Fibroblast of gingiva (primary cell): ENCODE results near the gene PIF1.
A peak's percentile ranks its signal among the peaks of the same experiment; 100 is the strongest.

Experiments used
- DNase-seq: peaks from one replicate; pipeline ENCODE4 v3.0.0-alpha.2; 2011; ENCODE audit warnings: low read depth

Gene PIF1, protein sequence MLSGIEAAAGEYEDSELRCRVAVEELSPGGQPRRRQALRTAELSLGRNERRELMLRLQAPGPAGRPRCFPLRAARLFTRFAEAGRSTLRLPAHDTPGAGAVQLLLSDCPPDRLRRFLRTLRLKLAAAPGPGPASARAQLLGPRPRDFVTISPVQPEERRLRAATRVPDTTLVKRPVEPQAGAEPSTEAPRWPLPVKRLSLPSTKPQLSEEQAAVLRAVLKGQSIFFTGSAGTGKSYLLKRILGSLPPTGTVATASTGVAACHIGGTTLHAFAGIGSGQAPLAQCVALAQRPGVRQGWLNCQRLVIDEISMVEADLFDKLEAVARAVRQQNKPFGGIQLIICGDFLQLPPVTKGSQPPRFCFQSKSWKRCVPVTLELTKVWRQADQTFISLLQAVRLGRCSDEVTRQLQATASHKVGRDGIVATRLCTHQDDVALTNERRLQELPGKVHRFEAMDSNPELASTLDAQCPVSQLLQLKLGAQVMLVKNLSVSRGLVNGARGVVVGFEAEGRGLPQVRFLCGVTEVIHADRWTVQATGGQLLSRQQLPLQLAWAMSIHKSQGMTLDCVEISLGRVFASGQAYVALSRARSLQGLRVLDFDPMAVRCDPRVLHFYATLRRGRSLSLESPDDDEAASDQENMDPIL

DNA sequence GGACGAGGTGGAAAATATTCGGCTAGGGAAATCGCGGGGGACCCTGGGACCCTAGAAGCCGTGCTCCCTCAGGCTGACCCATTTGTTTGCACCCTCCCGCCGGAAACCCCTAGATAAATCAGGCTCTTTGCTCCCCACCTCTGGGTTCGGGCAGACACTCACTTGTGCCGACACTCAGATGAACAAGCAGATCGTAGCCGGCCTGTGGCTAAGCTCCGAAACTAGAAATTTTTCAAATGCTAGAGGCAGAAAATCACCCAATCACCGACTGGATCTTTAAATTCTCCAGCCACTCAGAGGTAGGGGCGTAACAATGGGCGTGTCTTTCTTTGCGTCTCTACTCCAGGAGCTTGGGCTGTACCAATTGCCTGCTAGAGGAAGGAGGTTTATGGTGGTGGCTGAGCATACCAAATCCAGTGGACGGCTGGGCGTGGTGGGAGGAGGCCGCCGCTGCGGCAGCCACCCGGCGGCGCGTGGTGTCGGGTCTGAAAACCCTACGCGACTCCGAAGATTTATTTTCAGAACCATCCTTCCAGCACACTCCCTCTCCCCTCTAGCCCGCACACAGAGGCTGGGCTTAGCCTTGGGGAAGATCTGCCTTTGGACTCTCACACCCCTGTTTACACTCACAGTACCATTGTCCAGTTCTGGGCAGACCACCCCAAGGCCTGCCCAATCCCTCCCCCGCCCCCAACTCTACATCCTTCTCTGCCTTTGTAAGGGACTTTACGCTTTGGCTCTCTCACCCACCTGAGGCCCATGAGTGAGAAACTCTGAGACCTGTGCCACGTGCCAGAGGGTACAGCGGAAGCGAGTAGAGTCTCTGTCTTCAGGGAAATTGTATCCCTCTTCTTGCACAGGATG, at the start of gene PIF1:
TSS of gene PIF1 (minus strand) at position 217 of the 864 bp plus-strand sequence. CDS start 1,312 bp downstream, outside the sequence.
- peak; percentile 98 for DNase-seq

DNA sequence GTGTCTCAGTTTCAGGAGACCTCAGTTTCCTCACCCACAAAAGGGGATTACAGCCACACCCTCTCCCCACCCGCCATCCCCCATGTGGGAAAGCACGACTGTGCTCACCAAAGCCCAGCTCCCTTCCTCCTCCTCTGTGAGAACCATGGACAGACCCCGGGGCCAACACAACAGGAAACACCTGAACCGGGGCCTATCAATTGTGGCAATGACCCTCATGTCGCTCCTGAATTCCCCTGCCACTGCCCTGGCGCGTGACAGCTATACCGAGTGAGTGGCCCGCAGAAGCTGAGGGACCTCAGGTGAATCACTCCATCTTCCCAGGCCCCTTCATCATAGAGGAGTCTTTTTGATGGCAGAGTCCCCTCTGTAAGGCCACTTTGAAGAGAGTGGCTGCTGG, 44.9 kb upstream of the PIF1 start:
- no peak for DNase-seq

DNA sequence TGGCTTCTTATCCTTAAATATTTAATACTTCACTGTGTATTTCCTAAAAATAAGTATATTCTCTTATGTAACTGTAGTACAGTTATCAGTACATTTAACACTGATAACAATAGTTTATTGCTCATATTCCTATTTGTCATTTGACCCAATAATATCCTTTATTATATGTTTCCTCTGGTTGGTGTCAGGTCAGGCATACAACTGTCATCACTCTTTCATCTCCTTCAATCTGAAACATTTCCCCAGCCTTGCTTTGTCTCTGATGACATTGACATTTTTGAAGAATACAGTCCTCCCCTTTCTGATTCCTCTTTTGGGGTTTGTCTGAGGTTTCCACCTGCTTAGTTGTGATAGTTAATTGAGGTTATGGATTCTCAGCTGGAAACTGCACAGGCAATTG, 44.1 kb upstream of the PIF1 start:
- no peak for DNase-seq

DNA sequence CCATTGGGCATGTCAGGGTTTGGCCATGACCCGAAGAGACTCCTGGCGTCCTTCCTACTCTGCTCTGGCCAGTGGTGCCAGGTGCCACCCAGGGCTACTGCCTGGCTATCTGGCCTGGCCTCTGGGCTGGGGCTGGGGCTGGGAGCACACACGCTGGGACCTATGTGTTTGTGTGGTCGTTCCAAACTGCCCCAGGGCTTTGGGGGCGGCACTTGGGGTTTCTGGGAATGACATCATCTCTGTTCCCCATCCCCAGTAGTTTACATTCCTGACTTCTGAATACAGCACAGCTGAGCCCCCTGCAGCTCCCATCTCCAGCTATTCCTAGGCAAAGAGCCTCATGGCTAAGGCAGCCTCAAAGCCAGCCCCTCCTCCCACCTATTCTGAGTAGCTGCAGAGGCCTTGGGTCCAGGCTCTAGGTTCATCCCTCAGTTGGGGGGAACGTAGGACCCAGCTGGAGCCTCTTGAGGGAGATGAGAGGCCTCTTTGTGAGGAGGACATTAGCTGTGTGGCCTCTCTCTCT, 40.6 kb upstream of the PIF1 start:
- peak; percentile 90 for DNase-seq

DNA sequence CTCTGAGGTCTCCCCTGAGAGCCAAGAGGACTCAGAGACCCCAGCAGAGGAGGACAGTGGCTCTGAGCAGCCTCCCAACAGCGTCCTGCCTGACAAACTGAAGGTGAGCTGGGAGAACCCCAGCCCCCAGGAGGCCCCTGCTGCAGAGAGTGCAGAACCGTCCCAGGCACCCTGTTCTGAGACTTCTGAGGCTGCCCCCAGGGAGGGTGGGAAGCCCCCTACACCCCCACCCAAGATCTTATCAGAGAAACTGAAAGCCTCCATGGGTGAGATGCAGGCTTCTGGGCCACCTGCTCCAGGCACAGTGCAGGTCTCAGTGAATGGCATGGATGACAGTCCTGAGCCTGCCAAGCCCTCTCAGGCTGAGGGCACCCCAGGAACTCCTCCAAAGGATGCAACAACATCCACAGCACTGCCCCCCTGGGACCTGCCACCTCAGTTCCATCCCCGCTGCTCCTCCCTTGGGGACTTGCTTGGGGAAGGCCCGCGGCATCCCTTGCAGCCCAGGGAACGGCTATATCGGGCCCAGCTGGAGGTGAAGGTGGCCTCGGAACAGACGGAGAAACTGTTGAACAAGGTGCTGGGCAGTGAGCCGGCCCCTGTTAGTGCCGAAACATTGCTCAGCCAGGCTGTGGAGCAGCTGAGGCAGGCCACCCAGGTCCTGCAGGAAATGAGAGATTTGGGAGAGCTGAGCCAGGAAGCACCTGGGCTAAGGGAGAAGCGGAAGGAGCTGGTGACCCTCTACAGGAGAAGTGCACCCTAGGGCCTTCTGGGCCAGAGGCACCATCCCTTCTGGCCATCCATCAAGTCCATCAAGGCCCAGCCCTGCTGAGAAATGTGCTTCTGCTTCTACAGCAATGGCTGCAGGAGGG, 39.9 kb upstream of the PIF1 start:
- no peak for DNase-seq

DNA sequence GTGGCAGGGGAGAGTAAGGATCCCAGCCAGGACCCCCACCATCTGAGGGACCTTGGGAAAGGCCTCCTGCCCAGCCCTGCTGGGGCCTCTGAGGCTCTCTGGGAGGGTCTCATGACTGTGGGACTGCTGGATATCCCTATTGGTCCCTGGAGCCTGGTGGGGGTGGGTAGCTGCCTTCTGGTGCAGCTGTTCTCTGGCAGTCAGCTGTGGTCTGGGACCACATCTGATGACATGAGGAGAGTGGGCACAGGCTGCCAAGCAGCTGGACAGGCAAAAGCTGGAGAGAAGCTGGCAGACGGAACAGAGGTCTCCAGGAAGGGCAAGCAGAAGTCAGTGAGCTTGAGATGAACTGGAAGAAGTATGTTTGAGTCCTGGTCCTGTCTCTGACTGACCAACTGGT, 38.6 kb upstream of the PIF1 start:
- no peak for DNase-seq

DNA sequence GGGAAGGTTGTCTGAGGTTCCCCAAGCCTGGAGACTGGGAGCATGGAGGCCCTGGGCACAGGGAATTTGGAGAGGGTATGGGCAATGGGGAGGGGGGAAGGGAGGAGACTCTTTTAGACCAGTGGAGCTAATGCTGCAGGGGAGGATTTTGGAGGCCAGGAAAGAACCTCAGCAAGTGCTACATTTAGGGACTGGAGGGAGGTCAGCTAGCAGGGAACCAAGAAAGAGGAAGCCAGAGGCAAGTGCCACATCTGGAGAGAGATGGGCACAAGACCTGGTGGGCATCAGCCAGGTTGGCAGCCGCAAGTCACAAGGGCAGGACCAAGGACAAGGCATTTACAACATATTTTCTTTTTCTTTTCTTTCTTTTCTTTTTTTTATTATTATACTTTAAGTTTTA, 37.0 kb upstream of the PIF1 start:
- DNase-seq, result no peak

DNA sequence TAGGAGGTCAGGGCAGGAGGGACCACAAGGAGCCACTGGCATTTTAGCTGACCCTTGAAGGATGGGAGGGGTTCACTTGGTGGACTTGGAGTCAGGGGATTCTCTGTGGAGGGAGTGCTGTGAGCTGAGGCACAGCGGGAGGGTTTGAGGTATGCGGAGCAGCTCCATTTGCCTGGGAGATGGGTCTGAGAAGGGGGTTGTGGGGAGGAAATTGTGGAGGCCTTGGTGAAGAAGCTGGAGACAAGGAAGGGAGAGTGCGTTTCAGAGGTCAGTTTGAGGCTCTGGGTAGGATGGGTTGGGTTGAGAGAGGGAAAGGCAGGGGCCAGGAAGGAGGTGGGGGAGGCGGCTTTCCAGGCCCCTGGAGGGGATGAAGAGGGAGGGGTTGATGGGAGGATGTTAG, 36.5 kb upstream of the PIF1 start:
- no peak for DNase-seq

DNA sequence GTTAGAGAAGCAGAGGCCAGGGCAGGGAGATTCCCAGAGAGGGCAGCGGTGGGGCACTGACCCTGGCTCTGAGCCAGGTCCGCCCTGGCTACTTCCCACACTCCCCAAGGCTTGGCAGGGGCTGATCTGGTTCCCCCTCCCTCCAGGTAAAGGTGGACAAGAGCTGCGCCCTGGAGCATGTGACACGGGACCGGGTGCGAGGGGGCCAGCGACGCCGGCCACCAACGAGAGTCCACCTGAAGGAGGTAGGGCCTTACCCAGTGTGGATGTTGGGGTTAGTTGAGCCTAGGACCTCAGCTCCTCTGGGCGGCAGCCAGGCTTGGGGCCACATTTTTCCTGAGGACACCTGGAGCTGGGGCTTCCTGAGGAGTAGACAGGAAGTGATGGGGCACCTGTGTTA, 35.9 kb upstream of the PIF1 start:
- DNase-seq, result no peak

DNA sequence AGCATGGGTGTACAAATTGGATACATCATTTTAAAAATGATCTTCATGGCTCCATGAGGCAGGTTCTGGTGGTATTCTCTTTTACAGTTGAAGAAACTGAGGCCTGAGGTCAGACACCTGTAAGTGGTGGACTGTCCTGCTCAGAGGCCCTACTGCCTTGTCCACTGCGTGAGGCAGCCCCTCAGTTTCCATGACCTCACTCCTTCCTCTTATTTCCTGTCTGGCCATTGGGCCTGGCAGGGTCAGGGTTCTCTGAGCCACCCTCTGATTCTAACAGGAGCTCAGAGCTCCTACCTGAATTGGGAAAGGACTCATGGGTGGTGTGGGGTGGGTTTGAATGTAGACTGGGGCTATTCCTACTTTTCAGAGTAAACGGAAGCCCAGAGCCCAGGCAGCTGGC, 33.8 kb upstream of the PIF1 start:
- no peak for DNase-seq

DNA sequence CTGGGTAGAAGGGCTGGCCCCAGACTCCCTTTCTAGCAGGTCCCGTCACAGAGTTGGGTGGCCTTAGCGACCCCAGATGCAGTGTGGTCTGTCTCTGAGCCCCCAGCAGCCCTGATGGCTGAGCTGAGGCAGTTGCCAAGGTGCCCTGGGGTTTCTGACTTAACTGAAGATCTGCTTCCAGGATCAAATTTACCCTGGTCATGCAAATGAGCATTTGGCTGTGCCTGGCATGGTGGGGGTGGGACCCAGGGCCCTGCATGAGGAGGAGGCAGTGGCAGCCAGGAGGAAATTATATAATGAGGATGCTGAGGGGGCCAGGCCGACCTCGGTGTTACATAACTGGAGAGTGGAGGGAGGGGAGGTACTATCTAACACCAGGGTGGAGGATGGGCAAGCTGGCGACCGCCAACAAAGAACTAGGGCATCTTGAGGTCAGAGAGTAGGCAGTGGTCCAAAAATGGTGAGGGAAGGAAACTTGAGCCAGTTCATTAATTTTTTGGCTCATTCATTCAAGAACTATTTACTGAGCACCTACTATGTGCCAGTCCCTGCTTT, 32.7 kb upstream of the PIF1 start:
- DNase-seq, result no peak

DNA sequence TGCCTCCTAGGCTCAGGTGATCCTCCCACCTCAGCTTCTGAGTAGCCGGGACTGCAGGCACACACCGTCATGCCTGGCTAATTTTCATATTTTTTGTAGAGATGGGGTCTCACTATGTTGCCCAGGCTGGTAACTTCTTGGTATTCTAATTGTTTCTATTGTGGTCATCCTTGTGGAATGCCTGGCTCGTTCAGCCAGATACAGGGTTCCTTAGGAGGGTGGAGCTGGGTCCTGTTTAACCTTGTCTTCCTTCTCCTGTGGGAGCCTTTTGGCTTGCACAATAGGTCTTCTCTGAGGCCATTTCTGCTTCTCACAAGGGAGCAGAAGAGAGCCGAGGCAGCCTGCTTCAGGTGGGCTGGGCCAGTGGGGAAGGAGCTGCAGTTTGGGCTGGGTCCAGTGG, 32.0 kb upstream of the PIF1 start:
- DNase-seq, result peak; percentile 75

DNA sequence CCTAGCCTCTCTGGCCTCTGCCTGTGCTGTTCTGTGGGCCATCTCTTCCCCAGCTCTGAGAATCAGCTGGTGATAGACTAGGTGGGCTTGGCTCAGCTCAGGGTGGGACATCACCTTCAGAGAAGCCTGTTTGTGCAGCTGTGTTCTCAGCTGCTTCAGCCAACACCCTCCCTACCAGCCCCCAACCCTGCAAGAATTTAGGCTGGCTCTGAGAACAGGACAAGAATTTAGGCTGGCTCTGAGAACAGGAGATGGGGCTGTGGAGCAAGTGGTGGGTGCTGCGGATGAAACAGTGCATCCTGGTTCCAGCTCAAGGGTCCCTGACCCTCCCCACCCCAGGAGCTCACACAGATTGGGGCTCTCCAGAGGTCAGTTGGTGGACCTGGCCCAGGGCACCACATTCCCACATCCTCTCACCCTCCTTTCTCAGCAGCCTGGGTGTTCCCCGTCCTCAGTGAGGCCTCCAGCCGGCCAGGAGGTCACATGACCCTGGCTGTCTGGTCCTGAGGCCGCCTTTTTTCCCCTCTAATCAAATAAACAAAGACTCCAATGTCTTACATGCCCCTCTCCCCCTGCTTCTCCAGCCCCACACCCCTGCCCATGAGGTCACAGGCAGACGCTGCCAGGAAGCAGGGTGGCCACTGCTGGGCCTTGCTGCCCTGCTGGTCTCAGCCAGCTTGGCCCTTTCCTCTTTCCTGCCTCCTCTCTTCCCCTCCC, 31.1 kb upstream of the PIF1 start:
- DNase-seq, result peak; percentile 89

DNA sequence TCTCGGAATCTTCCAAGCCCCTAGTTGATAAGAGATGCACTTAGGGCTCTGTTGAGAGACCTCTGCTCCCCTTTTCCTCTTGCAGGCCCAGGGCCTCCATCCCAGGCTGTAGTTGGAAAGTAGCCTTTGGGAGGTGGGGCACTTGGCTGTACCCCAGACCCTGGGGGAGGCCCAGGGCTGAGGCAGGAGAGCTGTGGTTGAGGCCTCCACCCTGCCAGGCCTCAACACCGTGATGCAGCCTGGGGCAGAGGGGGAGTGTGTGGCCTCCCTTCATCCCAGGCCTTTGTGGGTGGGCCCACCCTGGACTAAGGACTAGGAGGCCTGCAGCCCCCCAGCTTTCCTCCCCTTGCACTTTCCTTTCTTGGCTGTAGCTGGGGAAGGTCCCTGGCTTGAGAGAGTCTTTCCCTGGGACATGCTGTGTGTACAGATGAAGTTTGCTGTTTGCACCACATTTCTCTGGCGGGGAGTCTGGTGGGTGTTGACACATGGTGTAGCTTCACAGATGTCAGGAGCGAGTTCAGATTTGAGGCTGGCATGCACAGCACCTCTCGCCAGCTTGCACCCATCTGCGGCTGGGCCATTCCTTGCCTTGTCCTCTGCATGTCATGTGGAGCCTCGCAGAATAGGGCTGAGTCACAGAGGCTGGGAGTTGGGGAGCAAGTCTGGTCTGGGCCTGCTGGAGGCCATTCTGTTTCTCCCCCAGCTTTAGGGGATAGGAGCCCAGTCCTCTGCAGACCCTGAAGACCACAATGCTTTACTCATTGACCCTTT, 29.9 kb upstream of the PIF1 start:
- DNase-seq, result peak; percentile 79

DNA sequence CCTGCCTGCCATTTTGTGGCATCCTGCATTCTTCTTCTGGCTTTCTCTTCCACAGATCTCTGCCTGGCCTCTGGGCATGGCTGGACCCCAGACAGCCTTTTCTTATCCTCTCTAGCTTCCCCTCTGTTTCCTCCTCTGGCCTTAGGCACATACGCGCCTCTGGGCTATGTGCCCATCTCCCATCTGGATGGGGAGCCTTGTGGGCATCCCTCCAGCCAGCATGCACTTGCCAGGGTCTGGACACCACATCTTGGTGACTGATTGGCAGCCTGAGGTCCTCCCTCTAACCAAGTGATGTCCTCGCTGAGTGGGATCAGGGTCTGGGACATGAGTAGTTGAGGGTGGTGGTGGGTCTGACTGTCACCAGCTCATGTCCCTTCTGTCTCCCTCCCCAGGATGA, 29.1 kb upstream of the PIF1 start:
- peak; percentile 19 for DNase-seq

DNA sequence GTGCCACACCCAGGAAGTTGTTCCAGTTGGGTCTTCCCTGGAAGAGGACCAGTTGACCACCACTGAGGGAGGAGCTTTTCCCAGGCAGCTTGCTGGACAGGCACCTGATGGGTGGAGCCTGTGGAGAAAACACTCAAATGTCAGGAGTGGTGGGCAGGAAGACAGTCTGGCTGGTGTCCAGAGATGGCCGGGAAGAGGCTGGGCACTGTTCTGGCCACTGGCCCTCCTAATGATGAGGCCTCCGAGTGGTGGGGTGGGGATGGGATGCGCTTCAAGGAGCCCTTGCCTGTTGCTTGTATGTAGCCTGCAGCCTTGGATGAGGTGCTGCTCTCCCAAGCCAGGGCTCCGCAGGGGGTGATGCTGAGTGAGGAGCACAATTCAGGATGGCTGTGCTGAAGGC, 28.6 kb upstream of the PIF1 start:
- peak; percentile 35 for DNase-seq

DNA sequence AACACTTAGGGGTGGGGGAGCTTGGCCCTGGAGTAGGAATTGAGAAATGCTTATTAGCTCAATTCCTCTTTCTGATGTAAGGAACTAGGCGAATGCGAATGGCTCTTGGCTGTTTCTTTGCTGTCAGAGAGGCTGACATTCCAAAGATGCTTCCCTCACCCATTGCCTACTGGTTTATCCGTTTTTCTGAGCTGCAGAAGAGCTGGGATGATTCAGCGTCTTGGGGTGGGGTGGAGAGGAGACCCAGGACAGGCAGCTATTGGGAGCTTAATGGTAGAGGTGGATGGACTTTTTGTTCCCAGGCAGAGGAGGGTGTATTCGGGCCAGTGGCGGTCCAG, 26.0 kb upstream of the PIF1 start:
- DNase-seq, result peak; percentile 88

DNA sequence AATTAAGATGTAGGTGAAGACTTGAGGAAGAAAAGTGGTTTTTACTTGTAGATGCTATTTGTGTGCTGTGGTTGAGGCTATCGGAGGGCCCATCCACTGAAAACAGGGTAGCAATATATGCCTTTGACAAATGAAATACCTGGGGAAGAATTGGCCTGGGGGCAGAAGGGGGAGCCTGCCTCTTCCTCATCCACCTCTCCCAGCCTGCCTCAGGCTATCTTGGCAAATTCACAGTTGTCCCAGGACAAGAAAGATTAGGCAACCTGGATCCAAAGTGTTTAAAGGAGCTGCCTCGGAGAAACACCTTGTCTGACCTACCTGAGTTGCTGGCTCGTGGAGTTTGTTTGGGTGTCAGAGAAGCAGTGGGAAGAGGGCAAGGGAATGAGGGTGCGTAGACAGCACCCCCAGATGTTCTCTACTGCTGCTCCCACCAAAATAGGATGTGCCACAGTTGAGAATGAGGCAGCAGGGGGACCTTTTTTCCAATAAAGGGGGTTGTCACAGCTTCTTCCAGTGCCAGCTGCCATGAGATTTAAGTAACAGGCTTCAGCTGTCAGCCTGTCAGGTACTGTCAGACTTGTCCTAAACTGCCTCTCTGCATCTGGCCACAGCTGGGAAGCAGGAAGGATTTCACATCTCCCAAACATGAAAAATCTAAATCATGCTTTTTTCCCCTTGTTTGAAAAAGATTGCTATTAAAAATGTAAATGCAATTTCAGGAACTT, 25.5 kb upstream of the PIF1 start:
- DNase-seq, result no peak
